ENCODE results near the gene VPS35L. TPM values are rescaled to one million over a fixed set of nuclear protein-coding genes. Genes with fewer than 3 reads are reported as not detected.
A peak's percentile ranks its signal among the peaks of the same experiment; 100 is the strongest.

The VPS35L gene
- total and polyA plus RNA-seq, 12 donors, result 15.0 to 35.1 (median 30.4) TPM

DNA sequence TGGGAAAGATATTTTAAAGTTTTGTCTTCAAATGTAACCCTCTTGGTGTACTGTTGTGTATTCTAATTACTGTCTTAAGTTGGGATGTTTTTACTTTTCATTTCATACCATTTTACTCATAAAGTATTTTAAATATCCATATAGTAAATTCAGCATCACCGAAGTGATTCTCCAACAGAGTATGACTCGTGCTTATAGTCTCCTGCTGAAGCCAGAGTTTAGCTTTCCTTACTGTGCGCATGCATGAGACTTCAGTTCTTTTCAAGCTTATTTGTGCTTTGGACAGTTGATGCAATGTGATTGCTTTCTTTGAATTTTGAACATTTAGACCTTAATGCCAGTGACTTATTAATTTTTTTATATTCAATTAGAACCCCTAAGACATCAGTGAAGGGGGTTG, 7.4 kb upstream of the VPS35L start:
- no peak for DNase-seq
- no peaks in the 10 kb centered on the region for H3K9me3 ChIP-seq
- intact Hi-C loops (cut with DNase I), result no loop called here

DNA sequence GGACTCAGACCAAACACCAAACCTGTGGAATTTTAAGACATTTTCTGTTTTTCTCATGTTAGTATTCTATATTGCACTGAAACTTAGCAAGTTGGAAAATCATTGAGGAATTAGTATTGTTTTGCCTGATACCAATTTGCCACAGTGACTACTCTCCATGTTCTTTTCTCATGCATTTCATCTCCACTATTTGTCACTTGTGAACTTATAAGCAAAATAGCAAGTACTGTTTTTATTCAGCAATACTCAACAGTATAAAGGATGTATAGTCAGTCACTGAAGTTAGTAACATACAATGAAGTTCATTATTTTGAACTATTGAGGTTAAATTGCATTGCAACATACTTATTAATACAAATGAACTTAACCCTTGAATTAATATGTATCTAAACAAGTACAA, 5.8 kb upstream of the VPS35L start:
- no peak overlapping the region for H3K4me3 ChIP-seq
- peaks cover 0 to 6% (median 5%) of the 10 kb centered on the region in 9 donors for H3K4me1 ChIP-seq
- no peaks in the 10 kb centered on the region for H3K9me3 ChIP-seq
- no peak overlapping the region for H3K27ac ChIP-seq
- H3K36me3 ChIP-seq, result peaks cover 0 to 81% (median 26%) of the 10 kb centered on the region in 9 donors
- H3K27me3 ChIP-seq, result no peaks in the 10 kb centered on the region
- DNase-seq (no peak), ATAC-seq (no peak)
- TF ChIP-seq, protein P1, sequence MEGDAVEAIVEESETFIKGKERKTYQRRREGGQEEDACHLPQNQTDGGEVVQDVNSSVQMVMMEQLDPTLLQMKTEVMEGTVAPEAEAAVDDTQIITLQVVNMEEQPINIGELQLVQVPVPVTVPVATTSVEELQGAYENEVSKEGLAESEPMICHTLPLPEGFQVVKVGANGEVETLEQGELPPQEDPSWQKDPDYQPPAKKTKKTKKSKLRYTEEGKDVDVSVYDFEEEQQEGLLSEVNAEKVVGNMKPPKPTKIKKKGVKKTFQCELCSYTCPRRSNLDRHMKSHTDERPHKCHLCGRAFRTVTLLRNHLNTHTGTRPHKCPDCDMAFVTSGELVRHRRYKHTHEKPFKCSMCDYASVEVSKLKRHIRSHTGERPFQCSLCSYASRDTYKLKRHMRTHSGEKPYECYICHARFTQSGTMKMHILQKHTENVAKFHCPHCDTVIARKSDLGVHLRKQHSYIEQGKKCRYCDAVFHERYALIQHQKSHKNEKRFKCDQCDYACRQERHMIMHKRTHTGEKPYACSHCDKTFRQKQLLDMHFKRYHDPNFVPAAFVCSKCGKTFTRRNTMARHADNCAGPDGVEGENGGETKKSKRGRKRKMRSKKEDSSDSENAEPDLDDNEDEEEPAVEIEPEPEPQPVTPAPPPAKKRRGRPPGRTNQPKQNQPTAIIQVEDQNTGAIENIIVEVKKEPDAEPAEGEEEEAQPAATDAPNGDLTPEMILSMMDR (IDR thresholded peaks at IDR 0.05), result no peak
- intact Hi-C loops (cut with DNase I), result no loop called here

More for the DNA sequence above, 7.4 kb upstream of the VPS35L start:
- H3K4me3 ChIP-seq, result no peak overlapping the region
- no peak overlapping the region for H3K27ac ChIP-seq
- WGBS, 2 donors, result 97% methylated on average over 3 of the region's 3 CpGs
- no peaks in the 10 kb centered on the region for H3K27me3 ChIP-seq
- TF ChIP-seq, protein P1 (IDR thresholded peaks at IDR 0.05), result no peak
- H3K36me3 ChIP-seq, result peaks cover 0 to 96% (median 37%) of the 10 kb centered on the region in 9 donors
- H3K4me1 ChIP-seq, result no peaks in the 10 kb centered on the region
- ATAC-seq, result no peak

DNA sequence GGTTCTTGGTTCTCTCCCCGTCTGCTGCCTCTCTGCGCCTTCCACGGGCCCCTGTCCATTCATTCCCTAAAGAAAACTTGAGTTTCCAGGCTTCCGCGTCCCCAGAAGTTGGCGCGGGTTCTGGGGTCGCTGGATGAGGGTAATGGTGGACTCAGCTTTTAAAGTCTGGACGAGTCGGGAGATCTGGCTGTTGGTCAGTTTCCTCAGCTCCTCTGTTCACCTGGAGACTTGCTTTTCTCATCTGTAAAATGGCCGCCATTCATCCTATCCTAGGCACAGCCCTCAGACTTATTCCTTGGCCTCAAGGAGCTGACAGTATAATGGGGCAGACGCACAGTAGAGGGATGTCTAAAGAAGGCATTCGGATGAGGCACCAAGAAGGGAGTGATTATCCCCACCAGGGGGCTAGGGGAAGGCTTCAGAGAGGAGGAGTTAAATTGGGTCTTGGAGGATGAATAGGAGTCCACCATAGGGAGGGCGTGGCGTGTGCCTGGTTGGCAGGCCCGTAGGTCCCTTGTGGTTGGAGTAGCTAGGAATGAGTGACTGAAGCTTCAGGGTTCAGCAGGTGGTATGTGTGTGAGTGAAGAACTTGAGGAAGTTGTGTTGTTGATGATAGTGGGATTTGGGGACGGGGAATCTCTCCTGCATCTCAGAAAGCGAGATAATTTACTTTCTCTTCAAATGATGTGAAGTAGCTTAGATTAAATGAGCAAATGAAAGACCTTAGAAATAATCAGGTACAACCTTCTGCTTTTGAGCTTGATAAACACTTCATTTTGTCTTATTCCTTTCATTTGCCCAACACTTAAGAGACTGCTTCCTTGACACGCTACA, 652 bp downstream of the VPS35L start:
- Histone ChIP-seq H3K27me3 (no peaks in the 10 kb centered on the region), H3K36me3 (peaks cover 0 to 16% (median 0%) of the 10 kb centered on the region in 9 donors), H3K27ac (peak overlapping the region; percentile 40 to 95 (median 86)), H3K4me1 (peaks cover 0 to 24% (median 16%) of the 10 kb centered on the region in 9 donors), H3K9me3 (no peaks in the 10 kb centered on the region), H3K4me3 (peak overlapping the region; percentile 62 to 93 (median 79))
- TF ChIP-seq, protein P1 (IDR thresholded peaks at IDR 0.05), result peak in 2 of 9 donors; percentile 6 to 9
- intact Hi-C loops (cut with DNase I), result loop anchor here in 3 of 10 donors (2.0 to 5.0 kb wide), 2 partner anchors 33 to 331 kb away; partner anchors contain the start of genes CCP110 (in 2 of the 3) and GDE1 (in 2 of the 3)
- WGBS, 2 donors, result 35 to 36% methylated on average over 19 of the region's 19 CpGs
- peak in 1 of 8 donors; percentile 2 for ATAC-seq
- peak in 1 of 2 donors; percentile 13 for DNase-seq

DNA sequence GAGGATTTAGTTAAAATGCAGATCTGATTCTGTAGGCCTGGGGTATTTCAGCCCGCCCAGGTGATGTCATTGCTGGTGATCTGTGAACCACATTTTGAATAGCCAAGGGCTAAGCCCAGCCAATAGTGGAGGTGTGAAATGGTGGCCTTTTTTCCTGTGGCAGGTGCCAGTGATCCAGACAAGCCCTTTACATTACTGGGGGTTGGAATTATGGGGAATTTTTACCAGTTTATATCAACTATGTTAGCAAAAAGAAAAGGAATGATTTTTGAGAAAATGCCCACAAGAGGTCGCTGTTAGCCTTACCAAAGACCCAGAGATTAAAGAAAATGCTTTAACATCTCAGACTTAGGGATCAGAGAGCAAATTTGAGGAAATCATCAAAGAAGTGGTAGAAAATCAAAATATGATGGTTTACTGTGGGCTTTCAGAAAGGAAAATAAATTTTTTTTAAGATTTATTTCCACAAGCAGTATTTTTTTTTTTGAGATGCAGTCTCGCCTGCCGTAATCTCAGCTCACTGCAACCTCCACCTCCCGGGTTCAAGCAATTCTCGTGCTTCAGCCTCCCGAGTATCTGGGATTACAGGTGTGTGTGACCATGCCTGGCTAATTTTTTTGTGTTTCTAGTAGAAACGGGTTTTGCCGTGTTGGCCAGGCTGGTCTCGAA, 3.9 kb downstream of the VPS35L start:
- DNase-seq (peak in 1 of 2 donors; percentile 23), ATAC-seq (no peak)
- WGBS, 2 donors, result 74 to 79% methylated on average over 10 of the region's 10 CpGs
- Histone ChIP-seq H3K27ac (no peak overlapping the region), H3K4me3 (no peak overlapping the region), H3K27me3 (no peaks in the 10 kb centered on the region), H3K4me1 (peaks cover 0 to 22% (median 13%) of the 10 kb centered on the region in 9 donors), H3K36me3 (peaks cover 0 to 3% (median 0%) of the 10 kb centered on the region in 9 donors), H3K9me3 (peaks cover 0 to 14% (median 0%) of the 10 kb centered on the region in 11 donors)
- intact Hi-C loops (cut with DNase I), result loop anchor here in 7 of 10 donors (1.0 to 5.0 kb wide), 5 partner anchors 325 to 328 kb away; partner anchors contain the start of gene GPRC5B (in 1 of the 7)
- TF ChIP-seq, protein P1 (IDR thresholded peaks at IDR 0.05), result peak; percentile 46 to 82 (median 72)

Measured in heart right ventricle (tissue), 16 donors.